Measurements from ENCODE around the gene KLHDC9.

DNA sequence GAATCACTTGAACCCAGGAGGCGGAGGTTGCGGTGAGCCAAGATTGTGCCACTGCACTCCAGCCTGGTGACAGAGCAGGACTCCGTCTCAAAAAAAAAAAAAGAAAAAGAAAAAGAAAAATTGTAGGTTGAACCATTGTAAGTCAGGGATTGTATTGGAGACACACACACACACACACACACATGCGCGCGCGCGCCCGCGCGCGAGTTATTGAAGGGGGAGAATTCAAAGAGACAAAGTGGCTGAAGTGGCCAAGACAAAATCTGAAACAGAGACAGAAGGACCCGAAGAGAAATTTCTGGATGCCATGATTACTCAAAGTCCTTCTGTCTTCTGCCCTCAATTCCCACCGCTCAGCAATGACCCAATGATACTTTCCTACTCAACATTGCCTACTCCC is 3.7 kb upstream of the KLHDC9 start:
- TF ChIP-seq, protein P1, sequence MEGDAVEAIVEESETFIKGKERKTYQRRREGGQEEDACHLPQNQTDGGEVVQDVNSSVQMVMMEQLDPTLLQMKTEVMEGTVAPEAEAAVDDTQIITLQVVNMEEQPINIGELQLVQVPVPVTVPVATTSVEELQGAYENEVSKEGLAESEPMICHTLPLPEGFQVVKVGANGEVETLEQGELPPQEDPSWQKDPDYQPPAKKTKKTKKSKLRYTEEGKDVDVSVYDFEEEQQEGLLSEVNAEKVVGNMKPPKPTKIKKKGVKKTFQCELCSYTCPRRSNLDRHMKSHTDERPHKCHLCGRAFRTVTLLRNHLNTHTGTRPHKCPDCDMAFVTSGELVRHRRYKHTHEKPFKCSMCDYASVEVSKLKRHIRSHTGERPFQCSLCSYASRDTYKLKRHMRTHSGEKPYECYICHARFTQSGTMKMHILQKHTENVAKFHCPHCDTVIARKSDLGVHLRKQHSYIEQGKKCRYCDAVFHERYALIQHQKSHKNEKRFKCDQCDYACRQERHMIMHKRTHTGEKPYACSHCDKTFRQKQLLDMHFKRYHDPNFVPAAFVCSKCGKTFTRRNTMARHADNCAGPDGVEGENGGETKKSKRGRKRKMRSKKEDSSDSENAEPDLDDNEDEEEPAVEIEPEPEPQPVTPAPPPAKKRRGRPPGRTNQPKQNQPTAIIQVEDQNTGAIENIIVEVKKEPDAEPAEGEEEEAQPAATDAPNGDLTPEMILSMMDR (IDR thresholded peaks at IDR 0.05): no peak
- TF ChIP-seq POLR2AphosphoS5 (IDR thresholded peaks at IDR 0.05) (no peak), EP300 (IDR thresholded peaks at IDR 0.05) (no peak)
